HCT116 (cell line): ENCODE data around the gene FSD1. TPM values are rescaled to one million over a fixed set of nuclear protein-coding genes. Genes with fewer than 3 reads are reported as not detected.

Experiments
- ATAC-seq: fragments of 200-7000 bp; cut with Tn5 transposase; 2 replicates; pipeline ENCODE4 v1.9.1; 2020; ENCODE audit warnings: mild to moderate bottlenecking, moderate library complexity
- BruUV-seq: library from RNA; stranded (reverse); fragments of 400-500 nt; replicated peaks from 2 replicates; lab custom pipeline; 2021; lab: Mats Ljungman, UMichigan
- CTCF ChIA-PET: fragments of 300-600 bp; sonication (Branson Sonifier 250); formaldehyde crosslinking; loops from one replicate; lab custom pipeline; 2021; ENCODE audit warnings: antibody characterized with exemption; lab: Charles Lee
- POLR2A ChIA-PET: fragments of 300-600, 350-600 bp; sonication (Branson Sonifier 250); formaldehyde crosslinking; loops from one replicate; lab custom pipeline; 2021; ENCODE audit warnings: antibody characterized with exemption; lab: Charles Lee
- RAD21 ChIA-PET, 2 experiments: fragments of 300-600 bp; sonication (Branson Sonifier 250); formaldehyde crosslinking; loops; one replicate each; lab custom pipeline; 2023; ENCODE audit warnings: low total read pairs in 2 of 2; ENCODE audit not compliant: uncharacterized antibody in 2 of 2, unreplicated experiment in 2 of 2, low non-redundant PET in 1 of 2; lab: Charles Lee
- DNase-seq: peaks from one replicate; pipeline ENCODE4 v3.0.0-alpha.2; 2010; ENCODE audit warnings: low read depth, low spot score
- H2AFZ ChIP-seq: fragments of 200-600 bp; shearing (Covaris generic), sonication (generic); 2 replicates; pipeline ENCODE4 v1.6.1; 2017; ENCODE audit warnings: low read depth, mixed run types, mixed read lengths, antibody characterized with exemption, low read length; ENCODE audit not compliant: poor library complexity, severe bottlenecking
- H3K27ac ChIP-seq: 2 replicates; pipeline ENCODE4 v1.5.1; 2012; ENCODE audit warnings: low read depth, low read length
- H3K27me3 ChIP-seq: fragments of 200-600 bp; sonication (generic); 2 replicates; pipeline ENCODE4 v1.6.1; 2016; ENCODE audit warnings: mixed run types, low read length, mixed read lengths; ENCODE audit not compliant: insufficient read depth
- H3K36me3 ChIP-seq, 2 experiments: fragments of 200-500 bp in 1 of 2; fragments of 200-600 bp in 1 of 2; sonication (Bioruptor generic) in 1 of 2; sonication (generic) in 1 of 2; 2 replicates each; pipeline versions ENCODE4 v1.5.1 to v1.6.1; 2014 to 2016; ENCODE audit warnings: low read length in 2 of 2, inconsistent platforms in 1 of 2, mixed read lengths in 1 of 2, mixed run types in 1 of 2; ENCODE audit not compliant: insufficient read depth in 2 of 2, control insufficient read depth in 1 of 2
- H3K4me1 ChIP-seq, 2 experiments: fragments of 200-600 bp in 1 of 2; sonication (generic) in 1 of 2; 2 replicates each; pipeline versions ENCODE4 v1.5.1 to v1.6.1; 2012 to 2017; ENCODE audit warnings: low read length in 2 of 2, inconsistent platforms in 1 of 2, mild to moderate bottlenecking in 1 of 2, mixed read lengths in 1 of 2, mixed run types in 1 of 2, moderate library complexity in 1 of 2; ENCODE audit not compliant: insufficient read depth in 2 of 2, control insufficient read depth in 1 of 2
- H3K4me2 ChIP-seq: fragments of 200-600 bp; sonication (generic); 2 replicates; pipeline ENCODE4 v1.6.1; 2017; ENCODE audit warnings: mixed run types, low read length, mixed read lengths
- H3K4me3 ChIP-seq, 2 experiments: fragments of 200-600 bp in 1 of 2; sonication (generic) in 1 of 2; replicated peaks in 1 of 2; 2 replicates each; pipeline ENCODE4 v1.5.1; 2011 to 2016; ENCODE audit warnings: low read length in 2 of 2, control low read depth in 1 of 2, low read depth in 1 of 2, mild to moderate bottlenecking in 1 of 2, mixed read lengths in 1 of 2, mixed run types in 1 of 2
- H3K79me2 ChIP-seq: fragments of 200-600 bp; sonication (generic); 2 replicates; pipeline ENCODE4 v1.6.1; 2017; ENCODE audit warnings: mild to moderate bottlenecking, mixed run types, low read length, moderate library complexity, mixed read lengths; ENCODE audit not compliant: insufficient read depth
- H3K9ac ChIP-seq: fragments of 200-600 bp; sonication (generic); 2 replicates; pipeline ENCODE4 v1.6.1; 2016; ENCODE audit warnings: low read length, mixed read lengths
- H3K9me2 ChIP-seq: fragments of 200-600 bp; sonication (generic), shearing (Covaris generic); 2 replicates; pipeline ENCODE4 v1.6.1; 2017; ENCODE audit warnings: mixed run types, mild to moderate bottlenecking, moderate library complexity; ENCODE audit not compliant: insufficient read depth
- H3K9me3 ChIP-seq, 2 experiments: fragments of 200-500 bp in 1 of 2; fragments of 200-600 bp in 1 of 2; sonication (Bioruptor generic) in 1 of 2; sonication (generic) in 1 of 2; 2 replicates each; pipeline ENCODE4 v1.6.1; 2014 to 2017; ENCODE audit warnings: low read length in 2 of 2, mixed read lengths in 2 of 2, inconsistent platforms in 1 of 2, low read depth in 1 of 2, mild to moderate bottlenecking in 1 of 2, mixed run types in 1 of 2, moderate library complexity in 1 of 2; ENCODE audit not compliant: control insufficient read depth in 1 of 2, insufficient read depth in 1 of 2
- H4K20me1 ChIP-seq: fragments of 200-600 bp; sonication (generic), shearing (Covaris generic); 2 replicates; pipeline ENCODE4 v1.6.1; 2017; ENCODE audit warnings: mixed run types, mild to moderate bottlenecking, moderate library complexity; ENCODE audit not compliant: insufficient read depth
- CTCF ChIP-seq, 3 experiments: fragments of 200-600 bp in 1 of 3; sonication (generic) in 1 of 3; IDR thresholded peaks in 2 of 3; conservative IDR thresholded peaks in 1 of 3; 2 replicates each; pipeline ENCODE4 v1.5.1; 2012 to 2017; ENCODE audit warnings: low read depth in 2 of 3, low read length in 2 of 3, antibody characterized with exemption in 1 of 3, borderline replicate concordance in 1 of 3, control low read depth in 1 of 3, mild to moderate bottlenecking in 1 of 3, mixed read lengths in 1 of 3, mixed run types in 1 of 3, moderate library complexity in 1 of 3; ENCODE audit not compliant: insufficient read depth in 1 of 3
- EGR1 ChIP-seq: IDR thresholded peaks from 2 replicates; pipeline ENCODE4 v1.6.1; 2012; ENCODE audit warnings: low read depth
- ELF1 ChIP-seq: IDR thresholded peaks from 2 replicates; pipeline ENCODE4 v1.6.1; 2012; ENCODE audit warnings: low read depth, borderline replicate concordance
- EZH2phosphoT487 ChIP-seq: fragments of 200-600 bp; IDR thresholded peaks from 2 replicates; pipeline ENCODE4 v1.6.1; 2018; ENCODE audit warnings: antibody characterized with exemption, borderline replicate concordance
- POLR2A ChIP-seq: IDR thresholded peaks from 2 replicates; pipeline ENCODE4 v1.7.0; 2011; ENCODE audit warnings: borderline replicate concordance; ENCODE audit not compliant: insufficient read depth, insufficient read length; ENCODE audit errors: extremely low read depth
- REST ChIP-seq: IDR thresholded peaks from 2 replicates; pipeline ENCODE4 v1.6.1; 2012; ENCODE audit warnings: low read depth
- SIN3A ChIP-seq: IDR thresholded peaks from 2 replicates; pipeline ENCODE4 v1.6.1; 2012; ENCODE audit warnings: low read depth
- SP1 ChIP-seq: IDR thresholded peaks from 2 replicates; pipeline ENCODE4 v1.6.1; 2012; ENCODE audit warnings: low read depth
- YY1 ChIP-seq: IDR thresholded peaks from 2 replicates; pipeline ENCODE4 v1.6.1; 2011; ENCODE audit warnings: low read length, low read depth, moderate library complexity, mild to moderate bottlenecking; ENCODE audit not compliant: insufficient replicate concordance; ENCODE audit errors: extremely low read depth
- ZFX ChIP-seq: fragments of 450-650 bp; IDR thresholded peaks from 2 replicates; pipeline ENCODE4 v1.6.1; 2017
- intact Hi-C: fragments of 100-400 bp; cut with micrococcal nuclease; formaldehyde crosslinking; loops from 2 replicates; pipeline ENCODE4 v1.10.0; 2022
- total RNA-seq: library from RNA; stranded (reverse); gene quantifications from one replicate; pipeline ENCODE4 v1.2.1, GENCODE V29; 2021; ENCODE audit not compliant: unreplicated experiment

FSD1 gene
- total RNA-seq, 1 experiment from 2014 or later = 20.1 TPM

DNA sequence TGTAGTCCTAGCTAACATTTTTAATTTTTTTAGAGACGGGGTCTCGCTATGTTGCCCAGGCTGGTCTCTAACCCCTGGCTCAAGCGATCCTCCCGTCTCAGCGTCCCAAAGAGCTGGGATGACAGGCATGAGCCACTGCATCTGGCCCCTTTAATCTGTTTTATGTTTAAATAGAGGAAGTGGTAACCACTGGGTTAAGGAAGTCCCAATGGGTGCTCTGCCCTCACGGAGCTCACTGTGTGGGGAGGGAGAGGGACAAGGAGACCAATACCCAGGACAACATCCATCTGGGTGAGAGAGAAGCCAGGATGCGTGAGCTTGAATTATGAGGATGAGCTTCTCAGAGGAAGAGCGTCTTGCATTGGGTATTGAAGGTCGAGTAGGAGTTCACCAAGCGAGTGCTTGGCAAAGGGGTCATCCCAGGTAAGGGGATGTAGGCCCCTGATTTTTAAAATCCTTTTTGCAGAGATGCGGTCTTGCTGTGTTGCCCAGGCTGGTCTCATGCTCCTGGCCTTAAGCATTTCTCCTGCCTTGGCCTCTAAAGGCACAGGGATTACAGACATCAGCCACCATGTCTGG, 43.7 kb upstream of the FSD1 start:
- Histone ChIP-seq H3K4me2 (no peak overlapping the region), H3K4me1 (no peaks in the 10 kb centered on the region), H2AFZ (no peak overlapping the region), H3K27me3 (no peaks in the 10 kb centered on the region), H3K9me3 (peaks cover 5 to 6% of the 10 kb centered on the region in 2 experiments; a peak in 2 of 4 replicates), H3K36me3 (peaks cover 13 to 23% of the 10 kb centered on the region in 2 experiments), H3K27ac (no peak overlapping the region), H4K20me1 (no peaks in the 10 kb centered on the region), H3K9me2 (no peaks in the 10 kb centered on the region), H3K4me3 (no peak overlapping the region), H3K9ac (no peak overlapping the region), H3K79me2 (no peaks in the 10 kb centered on the region)
- ChIA-PET CTCF (no interaction called here), RAD21 (no interaction called here), POLR2A (no interaction called here)
- ATAC-seq (no peak), DNase-seq (no peak)
- BruUV-seq = no TSS peak
- TF ChIP-seq ELF1 = no peak
- TF ChIP-seq EGR1 = no peak
- no peak for TF ChIP-seq YY1
- TF ChIP-seq SP1 = no peak
- TF ChIP-seq EZH2phosphoT487 = no peak
- no peak for TF ChIP-seq REST
- TF ChIP-seq SIN3A = no peak
- no peak for TF ChIP-seq CTCF (IDR thresholded peaks at IDR 0.05 in 2 of 3, conservative IDR thresholded peaks at IDR 0.05 in 1 of 3; ENCODE audit: borderline replicate concordance in 1 of 3, insufficient read depth in 1 of 3, low read depth in 2 of 3, low read length in 2 of 3)
- TF ChIP-seq POLR2A = no peak
- TF ChIP-seq ZFX = no peak
- intact Hi-C loops = loop anchor here (10.0 kb wide), 1 partner anchor 264 kb away; no protein-coding TSS in a partner anchor
